Fibroblast of lung (primary cell): ENCODE data around the gene ARHGEF38.

Experiments
- EZH2 ChIP-seq: IDR thresholded peaks from 2 replicates; pipeline ENCODE4 v1.5.1; 2012; ENCODE audit warnings: low read length, control low read depth, mild to moderate bottlenecking; ENCODE audit errors: missing control alignments
- TF ChIP-seq, protein P1 (sequence below), 2 donors: IDR thresholded peaks in 1 of 2; conservative IDR thresholded peaks in 1 of 2; 1 replicate in 1 of 2; 2 replicates in 1 of 2; pipeline ENCODE4 v1.5.1; 2011 to 2012; ENCODE audit warnings: low read length in 2 of 2, control low read depth in 1 of 2, inconsistent platforms in 1 of 2, low read depth in 1 of 2, mild to moderate bottlenecking in 1 of 2

DNA sequence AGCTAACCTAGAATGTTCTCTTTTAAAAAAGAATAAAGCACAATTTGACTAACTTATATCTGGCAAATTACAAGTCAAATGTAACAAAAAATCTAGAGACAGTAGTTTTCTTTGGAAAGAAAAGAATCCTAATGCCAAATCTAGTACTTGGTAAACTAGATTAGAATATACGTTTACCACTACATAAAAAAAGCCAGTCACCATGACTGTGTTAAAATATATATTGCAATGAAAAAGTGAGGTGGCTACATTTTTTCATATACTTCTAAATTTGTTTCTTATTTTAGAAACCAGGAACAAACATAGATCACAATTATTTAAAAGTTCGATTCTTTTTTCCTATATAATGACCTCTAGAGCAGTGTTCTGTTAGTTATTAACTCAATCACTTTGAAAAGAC, 48.9 kb upstream of the ARHGEF38 start:
- TF ChIP-seq, protein P1, sequence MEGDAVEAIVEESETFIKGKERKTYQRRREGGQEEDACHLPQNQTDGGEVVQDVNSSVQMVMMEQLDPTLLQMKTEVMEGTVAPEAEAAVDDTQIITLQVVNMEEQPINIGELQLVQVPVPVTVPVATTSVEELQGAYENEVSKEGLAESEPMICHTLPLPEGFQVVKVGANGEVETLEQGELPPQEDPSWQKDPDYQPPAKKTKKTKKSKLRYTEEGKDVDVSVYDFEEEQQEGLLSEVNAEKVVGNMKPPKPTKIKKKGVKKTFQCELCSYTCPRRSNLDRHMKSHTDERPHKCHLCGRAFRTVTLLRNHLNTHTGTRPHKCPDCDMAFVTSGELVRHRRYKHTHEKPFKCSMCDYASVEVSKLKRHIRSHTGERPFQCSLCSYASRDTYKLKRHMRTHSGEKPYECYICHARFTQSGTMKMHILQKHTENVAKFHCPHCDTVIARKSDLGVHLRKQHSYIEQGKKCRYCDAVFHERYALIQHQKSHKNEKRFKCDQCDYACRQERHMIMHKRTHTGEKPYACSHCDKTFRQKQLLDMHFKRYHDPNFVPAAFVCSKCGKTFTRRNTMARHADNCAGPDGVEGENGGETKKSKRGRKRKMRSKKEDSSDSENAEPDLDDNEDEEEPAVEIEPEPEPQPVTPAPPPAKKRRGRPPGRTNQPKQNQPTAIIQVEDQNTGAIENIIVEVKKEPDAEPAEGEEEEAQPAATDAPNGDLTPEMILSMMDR (conservative IDR thresholded peaks at IDR 0.05 in 1 of 2, IDR thresholded peaks at IDR 0.05 in 1 of 2; ENCODE audit: low read depth in 1 of 2, low read length in 2 of 2) = no peak
- no peak for TF ChIP-seq EZH2
